Smooth muscle cell (in vitro differentiated cells): Measurements from ENCODE around the gene CALML5. TPM values are rescaled to one million over a fixed set of nuclear protein-coding genes. Genes with fewer than 3 reads are reported as not detected.
A peak's percentile ranks its signal among the peaks of the same experiment; 100 is the strongest.

Source experiments
- DNase-seq: peaks from one replicate; lab custom pipeline; 2025; ENCODE audit not compliant: unreplicated experiment; lab: John Stamatoyannopoulos, UW
- H2AFZ ChIP-seq: fragments of 200-600 bp; sonication (generic); 2 replicates; pipeline ENCODE4 v1.6.0; 2016; ENCODE audit warnings: antibody characterized with exemption, low read depth, mild to moderate bottlenecking
- H3F3A ChIP-seq: fragments of 200-600 bp; sonication (generic); 2 replicates; pipeline ENCODE4 v1.6.0; 2017; ENCODE audit warnings: antibody characterized with exemption, low read depth
- H3K27ac ChIP-seq: fragments of 200-600 bp; sonication (generic); 2 replicates; pipeline ENCODE4 v1.5.1; 2016; ENCODE audit warnings: low read depth, mild to moderate bottlenecking
- H3K27me3 ChIP-seq: fragments of 200-600 bp; sonication (generic); 2 replicates; pipeline ENCODE4 v1.6.1; 2016; ENCODE audit warnings: low read depth, mild to moderate bottlenecking
- H3K36me3 ChIP-seq: fragments of 200-600 bp; sonication (generic); 2 replicates; pipeline ENCODE4 v1.5.1; 2016; ENCODE audit warnings: low read depth
- H3K4me1 ChIP-seq: fragments of 200-600 bp; sonication (generic); 2 replicates; pipeline ENCODE4 v1.5.1; 2016; ENCODE audit warnings: low read depth
- H3K4me2 ChIP-seq: fragments of 200-600 bp; sonication (generic); 2 replicates; pipeline ENCODE4 v1.6.0; 2016; ENCODE audit warnings: mild to moderate bottlenecking
- H3K4me3 ChIP-seq: fragments of 200-600 bp; sonication (generic); 2 replicates; pipeline ENCODE4 v1.5.1; 2016; ENCODE audit warnings: mild to moderate bottlenecking
- H3K79me2 ChIP-seq: fragments of 200-600 bp; sonication (generic); 2 replicates; pipeline ENCODE4 v1.6.0; 2016; ENCODE audit warnings: low read depth, mild to moderate bottlenecking
- H3K9ac ChIP-seq: fragments of 200-600 bp; sonication (generic); 2 replicates; pipeline ENCODE4 v1.6.0; 2016; ENCODE audit warnings: low read depth
- H3K9me3 ChIP-seq: fragments of 200-600 bp; sonication (generic); replicated peaks from 2 replicates; pipeline ENCODE4 v1.5.1; 2016; ENCODE audit warnings: low read depth
- H4K20me1 ChIP-seq: fragments of 200-600 bp; sonication (generic); 2 replicates; pipeline ENCODE4 v1.6.0; 2016; ENCODE audit warnings: low read depth
- CTCF ChIP-seq: fragments of 200-600 bp; sonication (generic); IDR thresholded peaks from 2 replicates; pipeline ENCODE4 v1.5.1; 2017; ENCODE audit warnings: borderline replicate concordance, mild to moderate bottlenecking, antibody characterized with exemption; ENCODE audit not compliant: insufficient read depth, poor library complexity, severe bottlenecking
- WGBS: methylation state at CpG from one replicate; pipeline ENCODE4 v1.1.7; 2016; ENCODE audit warnings: low lambda C conversion rate; 5-methylcytosine and 5-hydroxymethylcytosine counted together
- polyA plus RNA-seq: library from polyadenylated mRNA; unstranded; fragments of >200 nt; fragmentation: Nextera tagmentation; extraction: Ambion mirVana; gene quantifications from 2 replicates; pipeline ENCODE4 v1.2.1, GENCODE V29; 2016
- total RNA-seq: library from RNA; depleted of rRNA; stranded (reverse); fragments of >200 nt; gene quantifications from 2 replicates; pipeline ENCODE4 v1.2.3, GENCODE V29; 2014

The CALML5 gene
- total and polyA plus RNA-seq, 2 experiments from 2014 or later: 16.5 to 24.3 TPM

GRCh38 chr10:5545011-5545410, 45.6 kb upstream of the CALML5 start:
- Histone ChIP-seq H3K27ac (peak overlapping the region; percentile 95), H3K9me3 (peaks cover 9% of the 10 kb centered on the region), H3F3A (peaks cover 20% of the 10 kb centered on the region), H2AFZ (no peak overlapping the region), H3K79me2 (no peaks in the 10 kb centered on the region), H3K9ac (no peak overlapping the region), H4K20me1 (no peaks in the 10 kb centered on the region), H3K4me1 (peaks cover 14% of the 10 kb centered on the region), H3K27me3 (no peaks in the 10 kb centered on the region), H3K36me3 (no peaks in the 10 kb centered on the region), H3K4me2 (no peak overlapping the region), H3K4me3 (no peak overlapping the region)
- 96% methylated on average over 1 of the region's 1 CpG for WGBS
- no peak for DNase-seq
- TF ChIP-seq CTCF: no peak

GRCh38 chr10:5544216-5544805, 44.9 kb upstream of the CALML5 start:
- no peak for TF ChIP-seq CTCF
- peaks cover 14% of the 10 kb centered on the region for H3K4me1 ChIP-seq
- H3K9ac ChIP-seq: no peak overlapping the region
- H3K4me2 ChIP-seq: no peak overlapping the region
- WGBS: 85% methylated on average over 6 of the region's 6 CpGs
- no peak overlapping the region for H3K4me3 ChIP-seq
- peaks cover 25% of the 10 kb centered on the region for H3F3A ChIP-seq
- no peak overlapping the region for H2AFZ ChIP-seq
- no peaks in the 10 kb centered on the region for H3K36me3 ChIP-seq
- H3K79me2 ChIP-seq: no peaks in the 10 kb centered on the region
- no peaks in the 10 kb centered on the region for H4K20me1 ChIP-seq
- DNase-seq: no peak
- H3K27me3 ChIP-seq: no peaks in the 10 kb centered on the region
- H3K27ac ChIP-seq: peak overlapping the region; percentile 95
- H3K9me3 ChIP-seq: peaks cover 9% of the 10 kb centered on the region

GRCh38 chr10:5543623-5544022, 44.3 kb upstream of the CALML5 start:
- no peak overlapping the region for H2AFZ ChIP-seq
- H3K4me2 ChIP-seq: no peak overlapping the region
- H3K9me3 ChIP-seq: peaks cover 9% of the 10 kb centered on the region
- H3F3A ChIP-seq: peaks cover 25% of the 10 kb centered on the region
- H3K4me3 ChIP-seq: no peak overlapping the region
- no peaks in the 10 kb centered on the region for H4K20me1 ChIP-seq
- H3K27me3 ChIP-seq: no peaks in the 10 kb centered on the region
- no peak overlapping the region for H3K27ac ChIP-seq
- peaks cover 13% of the 10 kb centered on the region for H3K4me1 ChIP-seq
- no peaks in the 10 kb centered on the region for H3K36me3 ChIP-seq
- 98% methylated on average over 1 of the region's 1 CpG for WGBS
- no peak overlapping the region for H3K9ac ChIP-seq
- no peak for TF ChIP-seq CTCF
- no peaks in the 10 kb centered on the region for H3K79me2 ChIP-seq
- no peak for DNase-seq

GRCh38 chr10:5542100-5542499, 42.7 kb upstream of the CALML5 start:
- DNase-seq: no peak
- Histone ChIP-seq H3F3A (peaks cover 16% of the 10 kb centered on the region), H3K36me3 (no peaks in the 10 kb centered on the region), H3K79me2 (no peaks in the 10 kb centered on the region), H3K9ac (no peak overlapping the region), H3K27ac (no peak overlapping the region), H3K4me1 (no peaks in the 10 kb centered on the region), H3K4me2 (no peak overlapping the region), H4K20me1 (no peaks in the 10 kb centered on the region), H2AFZ (no peak overlapping the region), H3K4me3 (no peak overlapping the region), H3K9me3 (peaks cover 9% of the 10 kb centered on the region), H3K27me3 (no peaks in the 10 kb centered on the region)
- WGBS: 91% methylated on average over 1 of the region's 1 CpG
- TF ChIP-seq CTCF: no peak
